GM23248 (cell line): Measurements from ENCODE around the gene CHN2.

ENCODE experiments used
- EZH2 ChIP-seq: fragments of 200-600 bp; sonication (generic); IDR thresholded peaks from 2 replicates; pipeline ENCODE4 v1.6.1; 2018; ENCODE audit warnings: antibody characterized with exemption, mild to moderate bottlenecking; ENCODE audit not compliant: insufficient read depth, poor library complexity, severe bottlenecking
- EZH2phosphoT487 ChIP-seq: fragments of 200-600 bp; sonication (generic); IDR thresholded peaks from 2 replicates; pipeline ENCODE4 v1.6.1; 2018; ENCODE audit warnings: antibody characterized with exemption, moderate library complexity, mild to moderate bottlenecking, low read depth; ENCODE audit not compliant: insufficient read depth

- TF ChIP-seq EZH2 (no peak), EZH2phosphoT487 (no peak)
Observed at GRCh38 chr7:29214056-29214455, 19.5 kb downstream of the CHN2 start.
